Measurements from ENCODE around the gene NRN1. TPM values are rescaled to one million over a fixed set of nuclear protein-coding genes. Genes with fewer than 3 reads are reported as not detected.

The NRN1 gene
- total RNA-seq, 1 donor from 2014 or later, result 40.8 TPM

DNA sequence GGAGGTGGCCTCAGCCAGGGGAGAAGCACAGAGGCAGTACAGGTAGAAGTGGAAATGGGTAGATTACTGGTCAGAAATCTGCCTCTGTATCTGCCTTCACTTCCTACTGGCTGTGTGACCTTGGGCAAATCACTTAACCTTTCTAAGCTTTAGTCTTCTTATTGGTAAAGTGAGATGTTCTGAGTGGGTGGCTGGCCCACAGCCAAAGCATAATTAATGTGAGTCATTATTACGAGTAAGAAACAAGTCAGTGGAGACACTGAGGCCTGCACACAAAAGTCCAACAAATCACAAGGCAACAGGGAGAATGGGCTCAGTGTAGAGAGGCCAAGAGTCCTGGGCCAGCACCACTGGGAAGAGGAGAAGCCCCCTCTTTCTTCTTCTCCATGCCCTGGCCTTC lies 39.1 kb downstream of the NRN1 start:
- H3K4me1 ChIP-seq, result peaks cover 6 to 15% of the 10 kb centered on the region in 2 donors

DNA sequence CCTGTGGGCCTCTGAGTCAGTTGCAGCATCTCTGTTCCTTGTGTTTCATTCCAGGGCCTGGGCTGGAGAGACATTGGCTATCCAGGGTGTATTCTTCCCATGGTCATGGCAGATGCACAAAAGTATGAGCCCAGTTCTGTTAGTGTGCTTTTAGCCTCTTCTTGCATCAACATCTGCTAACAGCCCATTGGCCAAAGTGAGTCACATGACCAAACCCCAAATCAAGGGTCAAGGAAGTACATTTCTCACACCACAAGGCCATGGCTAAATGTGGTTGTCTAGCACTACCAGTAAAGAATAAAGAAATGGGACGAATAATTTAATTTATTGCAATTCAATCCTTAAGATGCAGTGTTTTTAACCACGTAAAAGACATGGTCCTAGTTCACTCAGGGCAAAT lies 43.9 kb downstream of the NRN1 start:
- intact Hi-C loops (cut with DNase I), result no loop called here
- Histone ChIP-seq H3K4me3 (no peak overlapping the region), H3K36me3 (no peaks in the 10 kb centered on the region)

More for the DNA sequence above, 39.1 kb downstream of the NRN1 start:
- no peaks in the 10 kb centered on the region for H3K27me3 ChIP-seq
- no peak for DNase-seq (ENCODE audit: low spot score in 2 of 2)
- H3K9me3 ChIP-seq, result no peaks in the 10 kb centered on the region
- intact Hi-C loops (cut with DNase I), result no loop called here
- no peak overlapping the region for H3K27ac ChIP-seq
- H3K36me3 ChIP-seq, result no peaks in the 10 kb centered on the region
- TF ChIP-seq, protein P1, sequence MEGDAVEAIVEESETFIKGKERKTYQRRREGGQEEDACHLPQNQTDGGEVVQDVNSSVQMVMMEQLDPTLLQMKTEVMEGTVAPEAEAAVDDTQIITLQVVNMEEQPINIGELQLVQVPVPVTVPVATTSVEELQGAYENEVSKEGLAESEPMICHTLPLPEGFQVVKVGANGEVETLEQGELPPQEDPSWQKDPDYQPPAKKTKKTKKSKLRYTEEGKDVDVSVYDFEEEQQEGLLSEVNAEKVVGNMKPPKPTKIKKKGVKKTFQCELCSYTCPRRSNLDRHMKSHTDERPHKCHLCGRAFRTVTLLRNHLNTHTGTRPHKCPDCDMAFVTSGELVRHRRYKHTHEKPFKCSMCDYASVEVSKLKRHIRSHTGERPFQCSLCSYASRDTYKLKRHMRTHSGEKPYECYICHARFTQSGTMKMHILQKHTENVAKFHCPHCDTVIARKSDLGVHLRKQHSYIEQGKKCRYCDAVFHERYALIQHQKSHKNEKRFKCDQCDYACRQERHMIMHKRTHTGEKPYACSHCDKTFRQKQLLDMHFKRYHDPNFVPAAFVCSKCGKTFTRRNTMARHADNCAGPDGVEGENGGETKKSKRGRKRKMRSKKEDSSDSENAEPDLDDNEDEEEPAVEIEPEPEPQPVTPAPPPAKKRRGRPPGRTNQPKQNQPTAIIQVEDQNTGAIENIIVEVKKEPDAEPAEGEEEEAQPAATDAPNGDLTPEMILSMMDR (IDR thresholded peaks at IDR 0.05), result no peak
- no peak overlapping the region for H3K4me3 ChIP-seq

DNA sequence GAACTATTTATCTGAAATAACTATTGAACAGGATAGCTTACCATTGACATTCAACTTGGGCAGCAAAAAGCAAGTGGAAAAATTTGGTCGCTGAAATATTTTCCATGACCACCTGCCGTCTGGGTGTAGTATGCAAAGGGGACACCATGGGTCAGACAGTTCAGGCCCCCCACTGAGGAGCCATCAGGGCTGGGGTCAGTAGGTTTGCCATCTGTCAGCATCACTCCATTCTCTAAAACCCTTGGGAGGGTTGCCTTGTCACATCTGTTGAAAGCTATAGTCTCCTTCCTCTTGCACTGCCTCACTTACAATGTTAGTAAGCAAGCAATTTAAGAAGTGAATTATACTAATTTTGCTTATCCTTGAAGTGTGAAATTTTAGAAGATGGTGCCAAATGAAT lies 44.9 kb downstream of the NRN1 start:
- intact Hi-C loops (cut with DNase I), result no loop called here

More for the DNA sequence above, 43.9 kb downstream of the NRN1 start:
- H3K4me1 ChIP-seq, result no peaks in the 10 kb centered on the region
- no peak for DNase-seq (ENCODE audit: low spot score in 2 of 2)
- H3K9me3 ChIP-seq, result no peaks in the 10 kb centered on the region
- no peaks in the 10 kb centered on the region for H3K27me3 ChIP-seq
- TF ChIP-seq, protein P1 (IDR thresholded peaks at IDR 0.05), result no peak
- no peak overlapping the region for H3K27ac ChIP-seq

DNA sequence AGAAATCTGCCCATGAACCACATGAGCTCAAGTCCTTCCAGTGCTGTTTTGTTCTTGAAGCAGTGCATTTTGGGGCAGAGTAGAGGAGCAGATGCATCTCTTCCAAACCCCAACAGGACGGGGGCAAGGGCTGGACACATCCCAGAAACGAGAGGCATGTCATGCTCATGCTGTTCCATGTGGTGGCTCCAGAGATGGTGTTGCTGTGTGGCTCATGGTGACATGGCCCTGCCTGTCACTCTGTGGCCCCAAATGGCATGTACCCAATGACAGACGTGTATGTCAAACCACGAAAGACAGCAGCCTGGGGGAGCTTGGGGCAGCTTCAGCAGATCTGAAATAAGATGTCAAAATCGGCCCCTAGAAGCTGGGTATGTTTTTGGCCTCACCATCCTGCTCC lies 46.3 kb downstream of the NRN1 start:
- TF ChIP-seq, protein P1 (IDR thresholded peaks at IDR 0.05), result no peak
- intact Hi-C loops (cut with DNase I), result no loop called here
- no peaks in the 10 kb centered on the region for H3K9me3 ChIP-seq

More for the DNA sequence above, 44.9 kb downstream of the NRN1 start:
- no peak overlapping the region for H3K4me3 ChIP-seq
- DNase-seq (ENCODE audit: low spot score in 2 of 2), result no peak
- no peaks in the 10 kb centered on the region for H3K9me3 ChIP-seq
- H3K4me1 ChIP-seq, result no peaks in the 10 kb centered on the region
- no peaks in the 10 kb centered on the region for H3K36me3 ChIP-seq
- TF ChIP-seq, protein P1 (IDR thresholded peaks at IDR 0.05), result no peak
- H3K27ac ChIP-seq, result no peak overlapping the region
- H3K27me3 ChIP-seq, result no peaks in the 10 kb centered on the region

GRCh38 chr6:5958921-5959320 lies 47.8 kb downstream of the NRN1 start:
- intact Hi-C loops (cut with DNase I), result no loop called here
- no peaks in the 10 kb centered on the region for H3K4me1 ChIP-seq
- no peak overlapping the region for H3K27ac ChIP-seq
- no peak overlapping the region for H3K4me3 ChIP-seq
- no peak for DNase-seq (ENCODE audit: low spot score in 2 of 2)
- H3K36me3 ChIP-seq, result no peaks in the 10 kb centered on the region
- H3K27me3 ChIP-seq, result no peaks in the 10 kb centered on the region
- TF ChIP-seq, protein P1 (IDR thresholded peaks at IDR 0.05), result no peak
- H3K9me3 ChIP-seq, result no peaks in the 10 kb centered on the region

More for the DNA sequence above, 46.3 kb downstream of the NRN1 start:
- H3K27me3 ChIP-seq, result no peaks in the 10 kb centered on the region
- no peaks in the 10 kb centered on the region for H3K4me1 ChIP-seq
- no peak overlapping the region for H3K27ac ChIP-seq
- no peak for DNase-seq (ENCODE audit: low spot score in 2 of 2)
- H3K36me3 ChIP-seq, result no peaks in the 10 kb centered on the region
- H3K4me3 ChIP-seq, result no peak overlapping the region

DNA sequence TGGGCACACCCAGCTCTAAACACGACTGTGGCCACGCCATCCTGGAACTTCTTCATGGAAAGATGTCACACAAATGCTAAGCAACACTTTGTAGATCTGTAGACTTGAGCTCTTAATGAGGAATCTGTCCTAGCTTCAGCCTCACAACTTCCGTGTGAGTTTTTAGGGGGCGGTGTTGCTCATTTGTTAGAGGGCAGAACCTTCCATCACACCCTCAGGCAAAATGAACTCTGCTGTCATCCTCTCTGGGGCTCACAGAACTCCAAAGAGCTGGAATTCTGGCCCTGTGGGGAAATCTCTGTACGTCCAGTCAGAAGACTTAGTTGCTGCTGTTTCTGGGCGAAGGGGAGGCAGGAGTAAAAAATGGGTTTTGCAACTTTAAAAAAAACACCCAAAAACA lies 49.8 kb downstream of the NRN1 start:
- Histone ChIP-seq H3K9me3 (no peaks in the 10 kb centered on the region), H3K36me3 (no peaks in the 10 kb centered on the region), H3K4me1 (no peaks in the 10 kb centered on the region), H3K27me3 (no peaks in the 10 kb centered on the region), H3K4me3 (no peak overlapping the region), H3K27ac (no peak overlapping the region)
- TF ChIP-seq, protein P1 (IDR thresholded peaks at IDR 0.05), result no peak
- intact Hi-C loops (cut with DNase I), result no loop called here
- DNase-seq (ENCODE audit: low spot score in 2 of 2), result no peak

All from ascending aorta (tissue), 2 donors.